WTC11 (cell line): ENCODE results near the gene ROBO1. TPM values are rescaled to one million over a fixed set of nuclear protein-coding genes. Genes with fewer than 3 reads are reported as not detected.

Source experiments
- ATAC-seq: fragments of 200-7000 bp; cut with Tn5 transposase; 2 replicates; pipeline ENCODE4 v1.10.0; 2021; ENCODE audit warnings: mild to moderate bottlenecking, moderate library complexity
- CTCF ChIA-PET: fragments of 300-600 bp; sonication (Branson Sonifier 250); formaldehyde crosslinking; loops from one replicate; lab custom pipeline; 2021; ENCODE audit warnings: antibody characterized with exemption; lab: Charles Lee
- POLR2A ChIA-PET: fragments of 350-600 bp; sonication (Branson Sonifier 250); formaldehyde crosslinking; loops from one replicate; lab custom pipeline; 2021; ENCODE audit warnings: antibody characterized with exemption; lab: Charles Lee
- DNase-seq: peaks from one replicate; pipeline ENCODE4 v3.0.0; 2021; ENCODE audit warnings: low spot score
- H3K27ac Mint-ChIP-seq: 2 replicates; pipeline ENCODE4 v1.8.0; 2021; ENCODE audit warnings: mixed read lengths
- H3K27me3 Mint-ChIP-seq: 2 replicates; pipeline ENCODE4 v1.8.0; 2021; ENCODE audit warnings: low read depth, mild to moderate bottlenecking, moderate library complexity, mixed read lengths
- H3K36me3 Mint-ChIP-seq: 2 replicates; pipeline ENCODE4 v1.8.0; 2021; ENCODE audit warnings: mixed read lengths
- H3K4me1 Mint-ChIP-seq: 2 replicates; pipeline ENCODE4 v1.8.0; 2022; ENCODE audit warnings: mixed read lengths
- H3K4me3 Mint-ChIP-seq: 2 replicates; pipeline ENCODE4 v1.8.0; 2021; ENCODE audit warnings: mild to moderate bottlenecking, moderate library complexity, mixed read lengths
- H3K9me3 Mint-ChIP-seq: 2 replicates; pipeline ENCODE4 v1.8.0; 2021; ENCODE audit warnings: mixed read lengths
- FOXP1 ChIP-seq: sonication (generic); formaldehyde crosslinking; IDR thresholded peaks from 2 replicates; pipeline ENCODE4 v1.8.0; 2022; ENCODE audit warnings: missing genetic modification reagents, mild to moderate bottlenecking, moderate library complexity, borderline replicate concordance
- GTF2I ChIP-seq: fragments of 250-450 bp; sonication (Bioruptor Pico); conservative IDR thresholded peaks from 2 replicates; pipeline ENCODE4 v1.4.0; 2021; ENCODE audit warnings: mild to moderate bottlenecking
- NFYB ChIP-seq: sonication (generic); formaldehyde crosslinking; conservative IDR thresholded peaks from 2 replicates; pipeline ENCODE4 v1.8.0; 2022; ENCODE audit warnings: low read depth, missing genetic modification reagents
- RORB ChIP-seq: fragments of 250-450 bp; sonication (Bioruptor Pico); IDR thresholded peaks from 2 replicates; pipeline ENCODE4 v1.9.0; 2021; ENCODE audit warnings: mild to moderate bottlenecking
- SOX15 ChIP-seq: fragments of 250-450 bp; sonication (Bioruptor Pico); IDR thresholded peaks from 2 replicates; pipeline ENCODE4 v1.9.0; 2021; ENCODE audit warnings: mild to moderate bottlenecking
- SP1 ChIP-seq: sonication (generic); formaldehyde crosslinking; conservative IDR thresholded peaks from 2 replicates; pipeline ENCODE4 v1.8.1; 2022; ENCODE audit warnings: missing genetic modification reagents
- USF1 ChIP-seq: sonication (generic); formaldehyde crosslinking; IDR thresholded peaks from 2 replicates; pipeline ENCODE4 v1.8.0; 2022; ENCODE audit warnings: mild to moderate bottlenecking, missing genetic modification reagents
- ZBTB21 ChIP-seq: sonication (generic); formaldehyde crosslinking; IDR thresholded peaks from 2 replicates; pipeline ENCODE4 v1.8.1; 2023; ENCODE audit warnings: mild to moderate bottlenecking, missing genetic modification reagents, borderline replicate concordance
- ZNF232 ChIP-seq: sonication (generic); formaldehyde crosslinking; IDR thresholded peaks from 2 replicates; pipeline ENCODE4 v1.8.0; 2022; ENCODE audit warnings: mild to moderate bottlenecking, missing genetic modification reagents
- ZNF416 ChIP-seq: fragments of 250-450 bp; sonication (Bioruptor Pico); IDR thresholded peaks from 2 replicates; pipeline ENCODE4 v1.9.0; 2021; ENCODE audit warnings: mild to moderate bottlenecking, inconsistent platforms
- total RNA-seq: library from RNA; stranded (reverse); gene quantifications from 3 replicates; pipeline ENCODE4 v1.2.3, GENCODE V29; 2021
- TF ChIP-seq, protein P1 (sequence below): fragments of 250-450 bp; sonication (Bioruptor Pico); conservative IDR thresholded peaks from 2 replicates; pipeline ENCODE4 v1.9.0; 2021; ENCODE audit warnings: mild to moderate bottlenecking
- TF ChIP-seq, protein P2 (sequence below): sonication (generic); formaldehyde crosslinking; IDR thresholded peaks from 2 replicates; pipeline ENCODE4 v1.8.1; 2022; ENCODE audit warnings: missing genetic modification reagents, borderline replicate concordance
- TF ChIP-seq, protein P3 (sequence below): sonication (generic); formaldehyde crosslinking; IDR thresholded peaks from 2 replicates; pipeline ENCODE4 v1.8.1; 2022; ENCODE audit warnings: low read depth, missing genetic modification reagents, borderline replicate concordance
- TF ChIP-seq, protein P4 (sequence below): sonication (generic); formaldehyde crosslinking; IDR thresholded peaks from 2 replicates; pipeline ENCODE4 v1.8.1; 2023; ENCODE audit warnings: mild to moderate bottlenecking, missing genetic modification reagents, moderate library complexity
- TF ChIP-seq, protein P5 (sequence below): fragments of 250-450 bp; sonication (Bioruptor Pico); IDR thresholded peaks from 2 replicates; pipeline ENCODE4 v2.1.2; 2022; ENCODE audit warnings: mild to moderate bottlenecking, moderate library complexity
- TF ChIP-seq, protein P6 (sequence below): sonication (generic); formaldehyde crosslinking; IDR thresholded peaks from 2 replicates; pipeline ENCODE4 v1.8.0; 2023; ENCODE audit warnings: missing genetic modification reagents
- TF ChIP-seq, protein P7 (sequence below): sonication (generic); formaldehyde crosslinking; conservative IDR thresholded peaks from 2 replicates; pipeline ENCODE4 v1.8.1; 2022; ENCODE audit warnings: mild to moderate bottlenecking, missing genetic modification reagents

The ROBO1 gene
- total RNA-seq, 1 experiment from 2014 or later, result 90.9 TPM

- no peak overlapping the region for H3K4me3 Mint-ChIP-seq
- ChIA-PET CTCF (no interaction called here), POLR2A (no interaction called here)
- peak overlapping the region; percentile 17; the same call in 1 of the 2 replicates for H3K27ac Mint-ChIP-seq
- ATAC-seq (no peak), DNase-seq (no peak)
- peaks cover 36% of the 10 kb centered on the region for H3K4me1 Mint-ChIP-seq
- TF ChIP-seq, protein P1, sequence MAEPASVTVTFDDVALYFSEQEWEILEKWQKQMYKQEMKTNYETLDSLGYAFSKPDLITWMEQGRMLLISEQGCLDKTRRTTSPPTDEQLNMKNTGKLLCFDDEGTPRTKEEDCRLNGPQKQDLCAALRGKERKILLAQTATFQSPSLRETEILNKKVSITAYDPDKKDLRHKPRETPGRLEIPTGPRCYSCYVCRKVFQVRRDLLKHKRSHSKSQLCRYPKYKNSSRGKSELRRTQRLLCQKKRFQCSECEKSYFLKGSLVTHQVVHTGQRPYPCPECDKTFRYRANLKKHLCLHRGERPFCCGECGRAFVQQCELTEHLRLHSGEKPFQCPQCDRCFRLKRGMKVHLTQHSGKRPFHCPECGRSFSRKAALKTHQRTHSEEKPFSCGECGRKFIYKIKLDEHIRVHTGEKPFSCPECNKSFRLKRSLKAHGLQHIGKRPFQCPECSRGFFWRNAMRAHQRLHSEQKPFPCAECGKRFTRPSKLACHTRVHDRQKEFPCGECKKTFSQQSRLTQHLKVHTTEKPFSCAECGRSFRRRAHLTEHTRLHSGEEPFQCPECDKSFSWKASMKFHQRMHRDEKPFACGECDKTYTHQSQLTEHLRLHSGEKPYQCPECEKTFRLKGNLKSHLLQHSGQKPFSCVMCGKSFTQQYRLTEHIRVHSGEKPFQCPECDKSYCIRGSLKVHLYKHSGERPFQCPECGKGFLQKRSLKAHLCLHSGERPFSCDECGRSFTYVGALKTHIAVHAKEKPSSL (CRISPR knock-in tag), result no peak
- TF ChIP-seq SP1 (CRISPR knock-in tag), result no peak
- TF ChIP-seq, protein P2, sequence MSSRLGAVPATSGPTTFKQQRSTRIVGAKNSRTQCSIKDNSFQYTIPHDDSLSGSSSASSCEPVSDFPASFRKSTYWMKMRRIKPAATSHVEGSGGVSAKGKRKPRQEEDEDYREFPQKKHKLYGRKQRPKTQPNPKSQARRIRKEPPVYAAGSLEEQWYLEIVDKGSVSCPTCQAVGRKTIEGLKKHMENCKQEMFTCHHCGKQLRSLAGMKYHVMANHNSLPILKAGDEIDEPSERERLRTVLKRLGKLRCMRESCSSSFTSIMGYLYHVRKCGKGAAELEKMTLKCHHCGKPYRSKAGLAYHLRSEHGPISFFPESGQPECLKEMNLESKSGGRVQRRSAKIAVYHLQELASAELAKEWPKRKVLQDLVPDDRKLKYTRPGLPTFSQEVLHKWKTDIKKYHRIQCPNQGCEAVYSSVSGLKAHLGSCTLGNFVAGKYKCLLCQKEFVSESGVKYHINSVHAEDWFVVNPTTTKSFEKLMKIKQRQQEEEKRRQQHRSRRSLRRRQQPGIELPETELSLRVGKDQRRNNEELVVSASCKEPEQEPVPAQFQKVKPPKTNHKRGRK (CRISPR knock-in tag), result no peak
- no peak for TF ChIP-seq GTF2I (CRISPR knock-in tag)
- TF ChIP-seq, protein P3, sequence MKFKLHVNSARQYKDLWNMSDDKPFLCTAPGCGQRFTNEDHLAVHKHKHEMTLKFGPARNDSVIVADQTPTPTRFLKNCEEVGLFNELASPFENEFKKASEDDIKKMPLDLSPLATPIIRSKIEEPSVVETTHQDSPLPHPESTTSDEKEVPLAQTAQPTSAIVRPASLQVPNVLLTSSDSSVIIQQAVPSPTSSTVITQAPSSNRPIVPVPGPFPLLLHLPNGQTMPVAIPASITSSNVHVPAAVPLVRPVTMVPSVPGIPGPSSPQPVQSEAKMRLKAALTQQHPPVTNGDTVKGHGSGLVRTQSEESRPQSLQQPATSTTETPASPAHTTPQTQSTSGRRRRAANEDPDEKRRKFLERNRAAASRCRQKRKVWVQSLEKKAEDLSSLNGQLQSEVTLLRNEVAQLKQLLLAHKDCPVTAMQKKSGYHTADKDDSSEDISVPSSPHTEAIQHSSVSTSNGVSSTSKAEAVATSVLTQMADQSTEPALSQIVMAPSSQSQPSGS (CRISPR knock-in tag), result no peak
- TF ChIP-seq SOX15 (CRISPR knock-in tag), result no peak
- no peak for TF ChIP-seq ZBTB21 (CRISPR knock-in tag)
- TF ChIP-seq, protein P4, sequence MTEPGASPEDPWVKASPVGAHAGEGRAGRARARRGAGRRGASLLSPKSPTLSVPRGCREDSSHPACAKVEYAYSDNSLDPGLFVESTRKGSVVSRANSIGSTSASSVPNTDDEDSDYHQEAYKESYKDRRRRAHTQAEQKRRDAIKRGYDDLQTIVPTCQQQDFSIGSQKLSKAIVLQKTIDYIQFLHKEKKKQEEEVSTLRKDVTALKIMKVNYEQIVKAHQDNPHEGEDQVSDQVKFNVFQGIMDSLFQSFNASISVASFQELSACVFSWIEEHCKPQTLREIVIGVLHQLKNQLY (CRISPR knock-in tag), result no peak
- TF ChIP-seq RORB, result no peak
- TF ChIP-seq FOXP1 (CRISPR knock-in tag), result no peak
- TF ChIP-seq USF1 (CRISPR knock-in tag), result no peak
- TF ChIP-seq, protein P5, sequence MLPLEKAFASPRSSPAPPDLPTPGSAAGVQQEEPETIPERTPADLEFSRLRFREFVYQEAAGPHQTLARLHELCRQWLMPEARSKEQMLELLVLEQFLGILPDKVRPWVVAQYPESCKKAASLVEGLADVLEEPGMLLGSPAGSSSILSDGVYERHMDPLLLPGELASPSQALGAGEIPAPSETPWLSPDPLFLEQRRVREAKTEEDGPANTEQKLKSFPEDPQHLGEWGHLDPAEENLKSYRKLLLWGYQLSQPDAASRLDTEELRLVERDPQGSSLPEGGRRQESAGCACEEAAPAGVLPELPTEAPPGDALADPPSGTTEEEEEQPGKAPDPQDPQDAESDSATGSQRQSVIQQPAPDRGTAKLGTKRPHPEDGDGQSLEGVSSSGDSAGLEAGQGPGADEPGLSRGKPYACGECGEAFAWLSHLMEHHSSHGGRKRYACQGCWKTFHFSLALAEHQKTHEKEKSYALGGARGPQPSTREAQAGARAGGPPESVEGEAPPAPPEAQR (CRISPR knock-in tag), result no peak
- TF ChIP-seq, protein P6, sequence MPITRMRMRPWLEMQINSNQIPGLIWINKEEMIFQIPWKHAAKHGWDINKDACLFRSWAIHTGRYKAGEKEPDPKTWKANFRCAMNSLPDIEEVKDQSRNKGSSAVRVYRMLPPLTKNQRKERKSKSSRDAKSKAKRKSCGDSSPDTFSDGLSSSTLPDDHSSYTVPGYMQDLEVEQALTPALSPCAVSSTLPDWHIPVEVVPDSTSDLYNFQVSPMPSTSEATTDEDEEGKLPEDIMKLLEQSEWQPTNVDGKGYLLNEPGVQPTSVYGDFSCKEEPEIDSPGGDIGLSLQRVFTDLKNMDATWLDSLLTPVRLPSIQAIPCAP (CRISPR knock-in tag), result no peak
- TF ChIP-seq NFYB (CRISPR knock-in tag), result no peak
- TF ChIP-seq ZNF232 (CRISPR knock-in tag), result no peak
- TF ChIP-seq ZNF416 (CRISPR knock-in tag), result no peak
- TF ChIP-seq, protein P7, sequence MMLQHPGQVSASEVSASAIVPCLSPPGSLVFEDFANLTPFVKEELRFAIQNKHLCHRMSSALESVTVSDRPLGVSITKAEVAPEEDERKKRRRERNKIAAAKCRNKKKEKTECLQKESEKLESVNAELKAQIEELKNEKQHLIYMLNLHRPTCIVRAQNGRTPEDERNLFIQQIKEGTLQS (CRISPR knock-in tag), result no peak
- no peaks in the 10 kb centered on the region for H3K27me3 Mint-ChIP-seq
- no peaks in the 10 kb centered on the region for H3K9me3 Mint-ChIP-seq
- H3K36me3 Mint-ChIP-seq, result no peaks in the 10 kb centered on the region
Observed at GRCh38 chr3:78895528-78895927, 872.3 kb downstream of the ROBO1 start.
